Measurements from ENCODE around the gene MTARC1.

DNA sequence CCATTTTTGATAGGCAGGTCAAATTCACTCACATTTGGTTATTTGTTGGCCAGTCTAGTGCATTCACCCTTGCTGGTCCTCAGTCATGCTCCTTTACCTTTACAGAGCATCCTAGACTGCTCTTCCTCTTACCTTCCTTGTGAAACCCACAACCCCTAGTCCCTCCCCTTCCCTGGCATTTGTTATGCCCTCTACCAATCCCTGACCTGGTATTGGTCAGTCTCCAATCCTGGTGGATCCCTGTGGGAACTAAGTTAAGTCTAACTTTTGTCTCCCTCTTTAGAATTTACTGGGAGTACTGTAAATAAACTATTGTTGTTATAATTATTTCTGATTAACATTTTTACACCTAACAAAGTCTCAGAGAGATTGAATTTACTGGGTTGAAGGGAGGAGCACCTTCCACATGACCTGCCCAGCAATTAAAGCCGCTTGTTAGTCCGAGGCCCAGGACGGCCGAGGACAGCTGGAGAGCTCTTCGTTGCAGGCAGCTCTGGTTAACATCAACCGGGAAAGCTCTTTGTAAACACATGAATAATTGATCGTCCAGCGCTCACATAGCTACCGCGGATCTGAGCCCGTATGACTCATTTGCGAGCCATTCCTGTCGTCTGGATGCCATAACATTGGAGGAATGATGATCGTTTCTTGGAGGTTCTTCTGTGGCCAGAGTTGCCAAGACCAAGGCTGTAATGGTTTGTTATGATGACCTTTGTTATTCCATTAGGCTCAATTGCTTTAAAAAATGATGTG is 31.9 kb downstream of the MTARC1 start:
- TF ChIP-seq, protein P1, sequence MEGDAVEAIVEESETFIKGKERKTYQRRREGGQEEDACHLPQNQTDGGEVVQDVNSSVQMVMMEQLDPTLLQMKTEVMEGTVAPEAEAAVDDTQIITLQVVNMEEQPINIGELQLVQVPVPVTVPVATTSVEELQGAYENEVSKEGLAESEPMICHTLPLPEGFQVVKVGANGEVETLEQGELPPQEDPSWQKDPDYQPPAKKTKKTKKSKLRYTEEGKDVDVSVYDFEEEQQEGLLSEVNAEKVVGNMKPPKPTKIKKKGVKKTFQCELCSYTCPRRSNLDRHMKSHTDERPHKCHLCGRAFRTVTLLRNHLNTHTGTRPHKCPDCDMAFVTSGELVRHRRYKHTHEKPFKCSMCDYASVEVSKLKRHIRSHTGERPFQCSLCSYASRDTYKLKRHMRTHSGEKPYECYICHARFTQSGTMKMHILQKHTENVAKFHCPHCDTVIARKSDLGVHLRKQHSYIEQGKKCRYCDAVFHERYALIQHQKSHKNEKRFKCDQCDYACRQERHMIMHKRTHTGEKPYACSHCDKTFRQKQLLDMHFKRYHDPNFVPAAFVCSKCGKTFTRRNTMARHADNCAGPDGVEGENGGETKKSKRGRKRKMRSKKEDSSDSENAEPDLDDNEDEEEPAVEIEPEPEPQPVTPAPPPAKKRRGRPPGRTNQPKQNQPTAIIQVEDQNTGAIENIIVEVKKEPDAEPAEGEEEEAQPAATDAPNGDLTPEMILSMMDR (optimal IDR thresholded peaks at IDR 0.05 in 1 of 3, IDR thresholded peaks at IDR 0.05 in 1 of 3, conservative IDR thresholded peaks at IDR 0.05 in 1 of 3; ENCODE audit: extremely low read depth in 1 of 3, insufficient read depth in 2 of 3, low read length in 3 of 3) = no peak
- TF ChIP-seq EZH2 (IDR thresholded peaks at IDR 0.05; ENCODE audit: low read length) = no peak

Data from keratinocyte (primary cell).